Endometrium (tissue), 2 donors: Measurements from ENCODE around the gene TXN.

Experiments used
- FAIRE-seq: peaks from 2 replicates; lab custom pipeline; 2012; peaks lifted over from hg19 to GRCh38; lab: Jason Lieb, UNC
- donor health status: control.
- donor health status: control.

The TXN gene

GRCh38 chr9:110256380-110257096 lies at the start of gene TXN:
TXN (minus strand) TSS chr9:110256507; CDS start chr9:110256435, 72 bp downstream.
- no peak for FAIRE-seq

GRCh38 chr9:110303133-110303532 lies 46.8 kb upstream of the TXN start:
- no peak for FAIRE-seq

GRCh38 chr9:110298043-110298605 lies 41.8 kb upstream of the TXN start:
- FAIRE-seq, result no peak

GRCh38 chr9:110293248-110293647 lies 36.9 kb upstream of the TXN start:
- no peak for FAIRE-seq

- FAIRE-seq, result no peak
Observed at GRCh38 chr9:110291921-110292557, 35.7 kb upstream of the TXN start.

- FAIRE-seq, result no peak
Observed at GRCh38 chr9:110290001-110290400, 33.7 kb upstream of the TXN start.

- no peak for FAIRE-seq
Observed at GRCh38 chr9:110288503-110288902, 32.2 kb upstream of the TXN start.

GRCh38 chr9:110287289-110287680 lies 31.0 kb upstream of the TXN start:
- no peak for FAIRE-seq

GRCh38 chr9:110284211-110284844 lies 28.0 kb upstream of the TXN start:
- FAIRE-seq, result no peak

- no peak for FAIRE-seq
Observed at GRCh38 chr9:110283751-110284150, 27.4 kb upstream of the TXN start.

GRCh38 chr9:110282739-110283081 lies 26.4 kb upstream of the TXN start:
- no peak for FAIRE-seq

GRCh38 chr9:110282018-110282738 lies 25.9 kb upstream of the TXN start:
- FAIRE-seq, result no peak

- no peak for FAIRE-seq
Observed at GRCh38 chr9:110278080-110278707, 21.9 kb upstream of the TXN start.

- peak; percentile 90 for FAIRE-seq
Observed at GRCh38 chr9:110276781-110277180, 20.5 kb upstream of the TXN start.

GRCh38 chr9:110270211-110270995 lies 14.1 kb upstream of the TXN start:
- FAIRE-seq, result no peak

- no peak for FAIRE-seq
Observed at GRCh38 chr9:110266795-110267194, 10.5 kb upstream of the TXN start.

GRCh38 chr9:110261632-110262031 lies 5.3 kb upstream of the TXN start:
- no peak for FAIRE-seq

- no peak for FAIRE-seq
Observed at GRCh38 chr9:110260911-110261310, 4.6 kb upstream of the TXN start.

GRCh38 chr9:110259566-110259965 lies 3.3 kb upstream of the TXN start:
- no peak for FAIRE-seq

- no peak for FAIRE-seq
Observed at GRCh38 chr9:110258690-110259091, 2.4 kb upstream of the TXN start.

GRCh38 chr9:110257956-110258355 lies 1.6 kb upstream of the TXN start:
- no peak for FAIRE-seq
